A673 (cell line): Measurements from ENCODE around the gene ZNF432.

Experiments used
- EZH2 ChIP-seq: fragments of 200-600 bp; sonication (generic); IDR thresholded peaks from 2 replicates; pipeline ENCODE4 v1.6.1; 2017; ENCODE audit warnings: borderline replicate concordance, low read depth, mild to moderate bottlenecking, mixed read lengths, antibody characterized with exemption, low read length; ENCODE audit not compliant: poor library complexity, severe bottlenecking
- TF ChIP-seq, protein P1 (sequence below): fragments of 300-800, 200-600 bp; sonication (generic); conservative IDR thresholded peaks from 2 replicates; pipeline ENCODE4 v1.5.1; 2017; ENCODE audit warnings: low read depth, mild to moderate bottlenecking, antibody characterized with exemption, low read length, moderate library complexity, mixed read lengths

DNA sequence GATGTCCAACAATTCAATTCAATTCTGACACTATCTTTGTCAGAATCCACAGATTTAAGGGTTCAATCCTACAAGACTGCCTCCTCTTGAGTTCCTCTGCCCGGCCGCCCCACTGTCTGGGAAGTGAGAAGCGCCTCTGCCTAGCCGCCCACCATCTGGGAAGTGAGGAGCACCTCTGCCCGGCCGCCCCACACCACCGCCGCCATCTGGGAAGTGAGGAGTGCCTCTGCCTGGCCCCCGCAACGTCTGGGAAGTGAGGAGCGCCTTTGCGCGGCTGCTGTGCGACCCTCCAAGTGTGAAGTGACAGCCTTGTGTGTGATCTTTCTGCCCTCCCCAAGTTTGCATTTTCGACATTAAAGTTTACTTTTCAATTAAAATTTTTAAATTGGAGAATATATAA is 26.4 kb downstream of the ZNF432 start:
- TF ChIP-seq EZH2: no peak
- TF ChIP-seq, protein P1, sequence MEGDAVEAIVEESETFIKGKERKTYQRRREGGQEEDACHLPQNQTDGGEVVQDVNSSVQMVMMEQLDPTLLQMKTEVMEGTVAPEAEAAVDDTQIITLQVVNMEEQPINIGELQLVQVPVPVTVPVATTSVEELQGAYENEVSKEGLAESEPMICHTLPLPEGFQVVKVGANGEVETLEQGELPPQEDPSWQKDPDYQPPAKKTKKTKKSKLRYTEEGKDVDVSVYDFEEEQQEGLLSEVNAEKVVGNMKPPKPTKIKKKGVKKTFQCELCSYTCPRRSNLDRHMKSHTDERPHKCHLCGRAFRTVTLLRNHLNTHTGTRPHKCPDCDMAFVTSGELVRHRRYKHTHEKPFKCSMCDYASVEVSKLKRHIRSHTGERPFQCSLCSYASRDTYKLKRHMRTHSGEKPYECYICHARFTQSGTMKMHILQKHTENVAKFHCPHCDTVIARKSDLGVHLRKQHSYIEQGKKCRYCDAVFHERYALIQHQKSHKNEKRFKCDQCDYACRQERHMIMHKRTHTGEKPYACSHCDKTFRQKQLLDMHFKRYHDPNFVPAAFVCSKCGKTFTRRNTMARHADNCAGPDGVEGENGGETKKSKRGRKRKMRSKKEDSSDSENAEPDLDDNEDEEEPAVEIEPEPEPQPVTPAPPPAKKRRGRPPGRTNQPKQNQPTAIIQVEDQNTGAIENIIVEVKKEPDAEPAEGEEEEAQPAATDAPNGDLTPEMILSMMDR: no peak
